Activated CD4-positive, alpha-beta memory T cell treated with anti-CD3 and anti-CD28 coated beads for 36 hours (primary cell): ENCODE data around the gene CYB561D1. TPM values are rescaled to one million over a fixed set of nuclear protein-coding genes. Genes with fewer than 3 reads are reported as not detected.

Experiments
- CTCF ChIA-PET: fragments of 350-600 bp; sonication (Branson Sonifier 250); formaldehyde crosslinking; loops from one replicate; lab custom pipeline; 2021; ENCODE audit warnings: antibody characterized with exemption, inconsistent platforms; lab: Charles Lee
- POLR2A ChIA-PET: fragments of 350-600 bp; sonication (Branson Sonifier 250); formaldehyde crosslinking; loops from one replicate; lab custom pipeline; 2021; ENCODE audit warnings: antibody characterized with exemption; lab: Charles Lee
- DNase-seq: peaks from one replicate; pipeline ENCODE4 v3.0.0-alpha.2; 2020
- H3K27ac Mint-ChIP-seq: one replicate; pipeline ENCODE4 v1.8.0; 2021; ENCODE audit warnings: mixed read lengths
- H3K27me3 Mint-ChIP-seq: one replicate; pipeline ENCODE4 v1.8.0; 2021; ENCODE audit warnings: mixed read lengths
- H3K36me3 Mint-ChIP-seq: one replicate; pipeline ENCODE4 v1.8.0; 2021; ENCODE audit warnings: mixed read lengths
- H3K4me1 Mint-ChIP-seq: one replicate; pipeline ENCODE4 v1.8.0; 2021; ENCODE audit warnings: low read depth, mixed read lengths
- H3K4me3 Mint-ChIP-seq: one replicate; pipeline ENCODE4 v1.8.0; 2021; ENCODE audit warnings: mild to moderate bottlenecking, mixed read lengths
- H3K9me3 Mint-ChIP-seq: one replicate; pipeline ENCODE4 v1.8.0; 2021; ENCODE audit warnings: mixed read lengths
- intact Hi-C: fragments of 100-400 bp; cut with micrococcal nuclease; formaldehyde crosslinking; loops from one replicate; pipeline ENCODE4 v1.15.1; 2023
- total RNA-seq, 2 experiments: library from RNA; stranded (reverse); gene quantifications; one replicate each; pipeline ENCODE4 v1.2.3, GENCODE V29; 2021

The CYB561D1 gene
- total RNA-seq, 2 experiments from 2014 or later: 6.6 to 8.7 TPM

DNA sequence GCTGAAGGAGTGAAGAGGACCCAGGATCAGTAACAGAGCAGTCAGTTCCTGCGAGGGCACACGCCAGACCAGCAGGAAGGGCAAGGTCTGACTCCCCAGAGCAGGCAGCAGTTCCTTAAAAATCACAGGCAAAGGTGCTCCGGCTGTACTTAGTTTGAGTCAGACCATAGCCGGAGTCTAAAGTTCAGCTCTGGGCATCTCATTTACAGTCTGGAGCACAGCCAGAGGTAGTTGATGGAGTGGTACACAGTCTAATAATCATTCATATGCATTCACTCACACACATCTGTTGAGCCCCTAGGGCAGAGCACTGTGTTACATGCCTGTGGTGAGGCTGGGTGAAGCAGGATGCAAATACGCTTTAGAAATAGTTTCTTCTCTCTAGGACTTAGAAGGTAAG, 23.0 kb downstream of the CYB561D1 start:
- CTCF ChIA-PET: interaction anchor here (2.0 to 4.1 kb wide), 3 partner anchors 15 to 23 kb away, joined by 10 to 26 read pairs (median 24); partner anchors contain the start of gene CYB561D1
- Mint-ChIP-seq H3K4me1 (no peaks in the 10 kb centered on the region), H3K9me3 (no peaks in the 10 kb centered on the region), H3K4me3 (no peak overlapping the region), H3K27me3 (no peaks in the 10 kb centered on the region), H3K36me3 (no peaks in the 10 kb centered on the region), H3K27ac (no peak overlapping the region)
- DNase-seq: no peak
- intact Hi-C loops: no loop called here
- POLR2A ChIA-PET: no interaction called here

DNA sequence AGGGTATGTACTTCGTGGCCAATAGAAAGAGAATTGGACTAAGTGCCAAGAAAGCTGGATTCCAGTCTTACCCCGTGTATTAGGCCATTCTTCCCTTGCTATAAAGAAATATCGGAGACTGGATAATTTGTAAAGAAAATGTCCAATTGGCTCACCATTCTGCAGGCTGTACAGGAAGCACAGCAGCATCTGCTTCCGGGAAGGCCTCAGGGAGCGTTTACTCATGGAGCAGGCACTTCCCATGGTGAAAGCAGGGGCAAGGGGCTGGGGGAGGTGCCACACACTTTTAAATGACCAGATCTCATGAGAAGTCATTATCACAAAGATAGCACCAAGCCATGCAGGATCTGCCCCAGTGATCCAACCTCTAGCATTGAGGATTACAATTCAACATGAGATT, 23.4 kb downstream of the CYB561D1 start:
- H3K36me3 Mint-ChIP-seq: no peaks in the 10 kb centered on the region
- no peaks in the 10 kb centered on the region for H3K9me3 Mint-ChIP-seq
- H3K4me1 Mint-ChIP-seq: no peaks in the 10 kb centered on the region
- CTCF ChIA-PET: interaction anchor here (4.1 kb wide), 1 partner anchor 18 kb away, joined by 26 read pairs; no protein-coding TSS in a partner anchor
- H3K4me3 Mint-ChIP-seq: no peak overlapping the region
- H3K27me3 Mint-ChIP-seq: no peaks in the 10 kb centered on the region
- intact Hi-C loops: no loop called here
- DNase-seq: no peak
- no peak overlapping the region for H3K27ac Mint-ChIP-seq
- POLR2A ChIA-PET: no interaction called here

DNA sequence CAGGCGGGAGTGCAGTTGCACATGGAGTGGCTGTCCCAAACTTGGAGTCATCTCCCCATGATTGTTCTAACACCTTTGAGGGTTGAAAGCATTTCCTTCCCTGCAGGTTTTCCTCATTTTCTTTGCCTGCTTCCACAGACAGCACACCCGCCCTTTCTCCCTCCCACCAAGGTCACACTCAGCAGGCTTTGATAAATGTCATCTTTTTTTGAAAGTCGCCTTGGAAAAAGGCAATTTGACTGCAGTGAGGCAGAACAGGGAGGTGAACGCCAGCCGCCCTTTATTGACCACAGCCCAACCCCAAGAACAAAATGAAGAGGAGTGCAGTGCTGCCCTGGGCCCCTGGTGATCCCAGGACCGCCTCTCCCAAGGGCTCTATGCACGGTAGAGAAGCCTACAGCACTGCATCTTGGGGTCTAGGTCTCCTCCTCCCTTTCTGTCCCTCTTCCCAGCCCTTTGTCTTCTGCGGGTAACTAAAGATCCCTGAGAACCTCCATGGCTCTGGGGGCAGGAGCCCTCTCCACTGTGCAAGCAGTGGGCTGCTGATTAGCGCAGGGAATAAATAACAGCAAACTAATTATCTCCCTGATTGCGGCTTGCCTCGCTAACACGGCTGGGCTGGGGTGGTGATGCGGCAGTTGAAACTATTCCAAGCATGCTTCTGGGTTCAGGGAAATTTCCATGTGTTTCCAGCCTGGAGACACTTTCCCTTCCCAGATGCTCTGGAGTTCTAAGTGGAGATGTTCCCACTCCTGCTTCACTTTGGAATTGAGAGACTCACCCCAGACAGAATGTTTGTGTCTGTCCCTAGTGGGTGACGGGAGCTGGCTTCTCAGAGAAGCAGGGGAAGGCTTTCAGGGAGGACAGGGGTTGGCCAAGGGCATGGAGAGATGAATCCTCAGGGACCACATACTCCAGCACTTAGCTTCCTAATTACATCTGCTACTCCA, 27.4 kb downstream of the CYB561D1 start:
- Mint-ChIP-seq H3K36me3 (no peaks in the 10 kb centered on the region), H3K4me1 (no peaks in the 10 kb centered on the region), H3K9me3 (no peaks in the 10 kb centered on the region), H3K4me3 (no peak overlapping the region), H3K27ac (no peak overlapping the region), H3K27me3 (no peaks in the 10 kb centered on the region)
- intact Hi-C loops: no loop called here
- CTCF ChIA-PET: interaction anchor here (0.8 to 21.1 kb wide), 5 partner anchors 11 to 119 kb away, joined by 3 to 1096 read pairs (median 5); partner anchors contain the start of genes AMIGO1, ATXN7L2 and CYB561D1
- no peak for DNase-seq
- POLR2A ChIA-PET: no interaction called here

DNA sequence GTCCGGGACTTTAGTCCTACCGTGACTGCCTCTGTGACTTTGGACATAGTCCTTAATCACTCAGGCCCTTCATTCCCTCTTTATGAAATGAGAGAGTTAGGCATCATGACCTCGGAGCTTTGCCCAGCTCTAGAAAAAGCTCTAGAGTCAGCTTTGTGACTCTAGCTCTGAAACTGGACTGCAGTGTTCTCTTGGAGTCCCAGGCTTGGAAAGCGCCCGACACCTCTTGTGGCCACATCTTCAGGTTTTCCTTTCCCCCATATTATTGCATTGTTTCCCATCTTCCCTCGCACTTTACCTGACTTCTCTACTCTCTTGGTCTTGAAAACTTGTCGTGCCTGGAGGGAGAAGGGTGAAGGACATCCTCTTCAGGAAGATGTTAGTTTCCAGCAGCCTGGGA, 28.1 kb downstream of the CYB561D1 start:
- intact Hi-C loops: no loop called here
- Mint-ChIP-seq H3K9me3 (no peaks in the 10 kb centered on the region), H3K27me3 (no peaks in the 10 kb centered on the region), H3K4me1 (no peaks in the 10 kb centered on the region), H3K27ac (no peak overlapping the region), H3K4me3 (no peak overlapping the region), H3K36me3 (no peaks in the 10 kb centered on the region)
- CTCF ChIA-PET: interaction anchor here (1.0 to 21.1 kb wide), 2 partner anchors 10 to 26 kb away, joined by 3 to 1096 read pairs; partner anchors contain the start of genes AMIGO1, ATXN7L2 and CYB561D1
- no peak for DNase-seq
- POLR2A ChIA-PET: no interaction called here

DNA sequence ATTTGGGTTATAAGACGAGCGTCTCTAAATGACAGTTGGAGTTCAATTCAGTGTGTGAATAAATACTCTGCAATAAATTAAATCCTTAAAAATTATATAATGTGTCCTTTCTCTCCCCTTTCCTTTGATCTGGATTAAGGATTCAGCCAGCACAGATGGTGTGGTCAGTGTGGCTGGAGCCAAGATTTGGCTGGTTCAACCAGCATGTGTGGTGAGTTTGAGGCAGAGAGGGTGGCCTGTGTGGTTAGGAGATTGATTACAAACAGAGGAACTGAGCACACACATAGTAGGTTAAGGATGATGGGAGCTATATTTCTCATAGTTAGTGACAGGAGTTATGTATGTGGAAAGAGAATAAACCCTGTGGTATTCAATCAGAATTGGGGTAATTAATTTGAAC, 29.8 kb downstream of the CYB561D1 start:
- no peak for DNase-seq
- Mint-ChIP-seq H3K4me3 (no peak overlapping the region), H3K27ac (no peak overlapping the region), H3K9me3 (no peaks in the 10 kb centered on the region), H3K4me1 (no peaks in the 10 kb centered on the region), H3K27me3 (no peaks in the 10 kb centered on the region), H3K36me3 (no peaks in the 10 kb centered on the region)
- ChIA-PET POLR2A (no interaction called here), CTCF (interaction anchor here (2.0 to 21.1 kb wide), 2 partner anchors 8 to 27 kb away, joined by 11 to 1096 read pairs; partner anchors contain the start of genes AMIGO1, ATXN7L2 and CYB561D1)
- intact Hi-C loops: no loop called here

DNA sequence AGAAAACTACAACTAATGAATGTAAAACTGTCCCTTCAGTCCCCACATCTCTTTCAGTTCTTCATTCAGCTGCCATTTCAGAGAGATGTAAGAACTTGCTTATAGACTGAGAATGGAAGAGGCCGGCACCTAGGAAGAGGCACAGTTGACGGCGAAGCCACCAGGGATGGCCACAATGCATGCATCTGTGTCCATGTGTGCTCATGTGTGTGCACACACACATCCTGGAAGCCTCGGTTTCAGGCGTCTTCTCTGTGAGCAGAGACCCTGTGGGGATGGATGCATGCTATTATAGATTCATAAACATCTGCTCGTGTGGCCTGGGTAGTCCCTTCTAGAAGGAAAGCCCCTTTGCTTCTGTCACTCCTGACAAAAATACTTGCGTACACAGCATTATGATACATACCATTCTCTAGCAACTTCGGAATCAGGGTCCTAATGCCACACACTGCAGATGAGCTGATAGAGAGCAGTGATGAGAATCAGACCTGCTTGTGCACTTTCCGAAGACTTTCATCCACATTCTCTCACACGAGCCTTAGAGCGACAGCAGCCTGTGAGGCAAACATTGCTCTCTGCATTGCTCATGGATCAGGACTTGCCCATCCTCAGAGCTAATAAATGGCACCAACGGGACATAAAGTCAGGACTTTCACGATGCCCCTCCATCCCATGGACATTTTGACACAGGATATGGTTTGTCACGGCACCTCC, 33.4 kb downstream of the CYB561D1 start:
- intact Hi-C loops: no loop called here
- no peaks in the 10 kb centered on the region for H3K36me3 Mint-ChIP-seq
- H3K9me3 Mint-ChIP-seq: no peaks in the 10 kb centered on the region
- DNase-seq: no peak
- H3K27me3 Mint-ChIP-seq: no peaks in the 10 kb centered on the region
- H3K27ac Mint-ChIP-seq: no peak overlapping the region
- peaks cover 14% of the 10 kb centered on the region for H3K4me1 Mint-ChIP-seq
- POLR2A ChIA-PET: no interaction called here
- CTCF ChIA-PET: interaction anchor here (1.3 to 21.1 kb wide), 4 partner anchors 12 to 326 kb away, joined by 3 to 1096 read pairs (median 6); partner anchors contain the start of genes AMIGO1, ATXN7L2 and CYB561D1
- H3K4me3 Mint-ChIP-seq: no peak overlapping the region

DNA sequence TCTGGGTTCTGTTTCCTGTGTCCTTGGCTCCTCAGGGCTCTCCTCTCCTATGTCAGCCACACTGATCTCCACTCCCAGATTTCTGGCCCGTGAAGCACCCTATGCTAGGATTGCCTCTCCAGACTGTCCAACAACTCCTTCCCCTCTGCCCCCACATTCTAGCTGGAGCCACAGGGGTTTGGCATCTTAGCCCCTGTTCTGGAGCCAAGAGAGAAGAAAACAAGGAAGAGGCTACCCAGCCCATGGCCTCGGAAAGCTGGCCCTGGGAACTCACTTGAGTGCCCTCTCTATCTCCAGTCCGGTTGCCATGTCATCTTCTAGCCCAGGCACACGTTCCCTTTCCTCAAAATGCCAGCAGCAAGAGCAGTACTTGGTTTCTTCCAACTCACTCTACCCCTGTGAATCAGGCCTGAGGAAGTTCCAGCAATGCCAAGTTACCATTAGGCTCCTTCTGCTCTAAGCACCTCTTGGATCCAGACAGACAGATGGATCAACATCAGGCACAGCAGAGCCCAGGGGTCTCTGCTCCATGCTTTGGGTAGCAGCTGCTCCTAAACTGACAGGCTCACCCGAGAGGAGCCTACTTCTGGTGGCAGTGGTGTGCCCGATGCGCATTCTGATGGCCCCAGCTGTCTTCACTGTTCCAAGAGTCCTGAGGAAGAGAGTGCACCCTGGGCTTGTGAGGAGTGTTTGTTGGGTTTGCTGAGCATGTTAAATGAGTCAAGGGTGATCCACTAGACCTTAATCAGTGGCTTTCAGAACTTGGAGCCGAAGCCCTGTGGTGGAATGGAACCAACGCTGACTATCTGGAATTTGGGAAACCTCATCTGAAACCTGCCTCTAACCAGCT, 34.2 kb downstream of the CYB561D1 start:
- ChIA-PET POLR2A (no interaction called here), CTCF (interaction anchor here (1.3 to 21.1 kb wide), 6 partner anchors 13 to 327 kb away, joined by 3 to 1096 read pairs (median 5); partner anchors contain the start of genes AMIGO1, ATXN7L2 and CYB561D1)
- Mint-ChIP-seq H3K9me3 (no peaks in the 10 kb centered on the region), H3K4me1 (peaks cover 20% of the 10 kb centered on the region), H3K27me3 (no peaks in the 10 kb centered on the region), H3K36me3 (no peaks in the 10 kb centered on the region), H3K4me3 (no peak overlapping the region), H3K27ac (no peak overlapping the region)
- DNase-seq: peak; percentile 4
- intact Hi-C loops: no loop called here

DNA sequence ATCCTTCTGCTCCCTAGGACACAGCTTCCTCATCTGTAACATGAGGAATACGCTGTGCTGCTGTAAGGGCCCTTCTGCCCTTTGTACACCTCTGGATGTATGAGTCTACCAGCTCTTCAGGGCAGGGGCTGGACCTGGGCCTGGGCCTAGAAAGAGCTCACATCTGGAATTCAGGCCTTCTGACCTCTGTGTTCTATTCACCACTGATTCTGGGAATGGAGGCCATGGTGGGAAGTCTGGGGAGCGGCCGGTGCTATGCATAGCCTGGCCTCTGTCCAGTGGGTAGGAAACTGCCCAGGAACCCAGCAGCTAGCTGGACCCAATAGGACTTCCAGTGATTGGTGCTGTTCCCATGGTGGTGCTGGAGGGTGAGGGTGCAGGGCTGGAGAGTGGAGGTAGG, 34.8 kb downstream of the CYB561D1 start:
- intact Hi-C loops: no loop called here
- H3K4me3 Mint-ChIP-seq: no peak overlapping the region
- POLR2A ChIA-PET: no interaction called here
- no peaks in the 10 kb centered on the region for H3K36me3 Mint-ChIP-seq
- CTCF ChIA-PET: interaction anchor here (1.3 to 21.1 kb wide), 6 partner anchors 13 to 327 kb away, joined by 3 to 1096 read pairs (median 5); partner anchors contain the start of genes AMIGO1, ATXN7L2 and CYB561D1
- peak; percentile 3 for DNase-seq
- no peaks in the 10 kb centered on the region for H3K9me3 Mint-ChIP-seq
- no peaks in the 10 kb centered on the region for H3K27me3 Mint-ChIP-seq
- no peak overlapping the region for H3K27ac Mint-ChIP-seq
- peaks cover 20% of the 10 kb centered on the region for H3K4me1 Mint-ChIP-seq

DNA sequence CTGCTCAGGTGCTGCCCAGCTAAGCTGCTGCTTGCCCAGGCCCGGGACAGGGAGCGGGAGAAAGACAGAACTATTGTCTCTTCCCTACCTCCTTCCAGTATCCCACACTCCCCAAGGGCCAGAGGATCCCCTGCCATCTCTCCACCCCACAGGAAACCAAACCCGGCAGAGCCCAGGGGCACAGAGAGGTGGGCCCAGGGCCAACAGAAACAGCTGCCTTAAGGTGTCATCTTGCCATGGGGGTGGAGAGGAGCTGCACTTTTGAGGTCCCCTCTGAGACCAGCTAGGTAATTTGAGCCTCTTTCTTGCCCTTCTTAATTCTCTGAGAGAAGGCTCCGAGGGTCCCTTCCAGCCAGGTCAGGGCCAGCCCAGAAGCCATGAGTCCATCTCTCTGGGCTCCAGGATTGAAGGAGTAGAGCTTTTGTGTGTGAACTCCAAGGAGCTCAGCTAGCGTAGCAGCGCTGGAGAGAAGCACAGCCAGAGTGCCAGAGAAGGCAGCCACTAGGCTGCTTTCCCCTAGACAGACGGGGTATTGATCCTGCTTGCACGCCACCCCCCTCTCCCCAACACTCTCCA, 36.1 kb downstream of the CYB561D1 start:
- CTCF ChIA-PET: interaction anchor here (0.7 to 21.1 kb wide), 8 partner anchors 19 to 329 kb away, joined by 3 to 1096 read pairs (median 4); partner anchors contain the start of genes AMIGO1, ATXN7L2, CYB561D1 and GNAI3
- intact Hi-C loops: no loop called here
- H3K27me3 Mint-ChIP-seq: no peaks in the 10 kb centered on the region
- POLR2A ChIA-PET: interaction anchor here (0.8 to 2.3 kb wide), 4 partner anchors 31 to 46 kb away, joined by 3 to 10 read pairs (median 6); partner anchors contain the start of genes ATXN7L2 and CYB561D1
- H3K4me1 Mint-ChIP-seq: peaks cover 20% of the 10 kb centered on the region
- peak; percentile 5 for DNase-seq
- H3K36me3 Mint-ChIP-seq: no peaks in the 10 kb centered on the region
- H3K4me3 Mint-ChIP-seq: no peak overlapping the region
- no peak overlapping the region for H3K27ac Mint-ChIP-seq
- H3K9me3 Mint-ChIP-seq: no peaks in the 10 kb centered on the region

DNA sequence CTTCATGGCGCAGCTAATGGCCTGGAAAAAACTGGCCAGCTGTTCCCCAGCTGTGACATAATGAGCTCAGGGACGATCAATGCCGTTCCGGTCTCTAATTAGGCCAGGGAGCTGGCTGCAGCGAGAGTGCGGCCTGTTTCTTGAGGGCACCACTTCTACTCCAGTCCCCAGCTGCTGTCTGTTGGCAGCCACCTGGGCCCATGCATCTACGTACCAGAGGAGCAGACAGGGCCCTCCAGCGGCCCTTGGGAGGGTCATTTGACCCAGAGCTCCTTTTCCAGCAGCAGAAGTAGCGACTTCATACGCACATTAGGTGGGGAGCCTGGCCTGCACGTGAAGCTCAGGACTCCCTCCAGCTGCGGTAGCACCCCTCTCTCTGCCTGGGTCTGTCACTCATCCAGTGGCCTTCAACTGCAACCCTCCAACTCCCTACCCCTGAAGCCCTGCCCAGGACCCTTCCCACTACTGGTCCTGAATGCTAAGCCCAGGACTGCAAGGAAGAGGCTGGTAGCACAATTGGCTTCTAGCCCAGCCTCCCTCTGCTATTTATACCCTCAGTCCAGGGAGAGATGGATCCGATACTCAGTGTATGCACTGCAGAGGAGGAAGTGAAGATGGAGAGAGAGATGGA, 36.7 kb downstream of the CYB561D1 start:
- Mint-ChIP-seq H3K27ac (no peak overlapping the region), H3K36me3 (no peaks in the 10 kb centered on the region), H3K27me3 (no peaks in the 10 kb centered on the region), H3K9me3 (no peaks in the 10 kb centered on the region), H3K4me3 (no peak overlapping the region), H3K4me1 (peaks cover 20% of the 10 kb centered on the region)
- intact Hi-C loops: no loop called here
- DNase-seq: no peak
- ChIA-PET POLR2A (interaction anchor here (0.8 to 2.3 kb wide), 5 partner anchors 18 to 47 kb away, joined by 3 to 10 read pairs (median 7); partner anchors contain the start of genes ATXN7L2, CYB561D1 and GNAI3), CTCF (interaction anchor here (0.8 to 21.1 kb wide), 7 partner anchors 18 to 329 kb away, joined by 3 to 1096 read pairs (median 13); partner anchors contain the start of genes AMIGO1, ATXN7L2, CYB561D1 and GNAI3)
